Aorta (tissue), 5 donors: Measurements from ENCODE around the gene KCNMA1. TPM values are rescaled to one million over a fixed set of nuclear protein-coding genes. Genes with fewer than 3 reads are reported as not detected.

Experiments
- ATAC-seq: fragments of 200-7000 bp; cut with Tn5 transposase; one replicate; pipeline ENCODE4 v1.9.1; 2022; ENCODE audit warnings: moderate library complexity; ENCODE audit not compliant: low FRiP score
- DNase-seq, 2 donors: peaks; one replicate each; pipeline ENCODE4 v3.0.0-alpha.2; 2020
- H3K27ac ChIP-seq, 2 donors: one replicate each; pipeline ENCODE4 v1.5.1; 2013; ENCODE audit warnings: low read length in 2 of 2, mild to moderate bottlenecking in 2 of 2, moderate library complexity in 2 of 2, control low read depth in 1 of 2, inconsistent platforms in 1 of 2, low read depth in 1 of 2
- H3K27me3 ChIP-seq, 2 donors: one replicate each; pipeline ENCODE4 v1.6.1; 2013; ENCODE audit warnings: control low read depth in 1 of 2, low read length in 1 of 2, mild to moderate bottlenecking in 1 of 2, moderate library complexity in 1 of 2; ENCODE audit not compliant: insufficient read depth in 2 of 2, control insufficient read depth in 1 of 2
- H3K36me3 ChIP-seq, 2 donors: one replicate each; pipeline ENCODE4 v1.6.1; 2013; ENCODE audit warnings: control low read depth in 1 of 2, low read length in 1 of 2, mild to moderate bottlenecking in 1 of 2; ENCODE audit not compliant: insufficient read depth in 2 of 2, control insufficient read depth in 1 of 2
- H3K4me1 ChIP-seq, 2 donors: one replicate each; pipeline ENCODE4 v1.6.1; 2013; ENCODE audit warnings: low read length in 2 of 2, control low read depth in 1 of 2, mild to moderate bottlenecking in 1 of 2, moderate library complexity in 1 of 2; ENCODE audit not compliant: insufficient read depth in 2 of 2, control insufficient read depth in 1 of 2
- H3K4me3 ChIP-seq, 2 donors: one replicate each; pipeline ENCODE4 v1.5.1; 2013; ENCODE audit warnings: low read length in 2 of 2, control low read depth in 1 of 2, mild to moderate bottlenecking in 1 of 2
- H3K9me3 ChIP-seq: one replicate; pipeline ENCODE4 v1.6.1; 2013; ENCODE audit warnings: mild to moderate bottlenecking, low read length; ENCODE audit not compliant: control insufficient read depth
- WGBS, 2 donors: extraction: QIAGEN DNeasy Blood & Tissue Kit; methylation state at CpG; one replicate each; pipeline ENCODE4 v1.1.7; 2013; 5-methylcytosine and 5-hydroxymethylcytosine counted together
- intact Hi-C, 2 donors: fragments of 100-400 bp; cut with DNase I; formaldehyde crosslinking; loops; one replicate each; pipeline versions ENCODE4 v1.14.2 to v1.15.0; 2022
- polyA plus RNA-seq, 2 donors: library from polyadenylated mRNA; stranded (reverse); fragments of 200-250 nt; gene quantifications; one replicate each; pipeline ENCODE4 v1.2.3, GENCODE V29; 2013
- total RNA-seq, 2 donors: library from RNA; stranded (reverse); fragmentation: NEBNext Ultra II Directional; extraction: Animal tissue kit (Norgen Biotek cat#: 25700); gene quantifications; one replicate each; pipeline ENCODE4 v1.2.1, GENCODE V29; 2021
- donor health status: healthy with polysubstance abuse.
- donor health status: Bipolar disorder and iron deficiency.
- donor health status: DM: no; HTN: no; CAD: no.
- donor health status: DM: no; HTN: no; CAD: no.
- donor health status: DM: yes; HTN: yes; CAD: no.

KCNMA1 gene
- total and polyA plus RNA-seq, 4 donors = 36.8 to 163 (median 125) TPM

DNA sequence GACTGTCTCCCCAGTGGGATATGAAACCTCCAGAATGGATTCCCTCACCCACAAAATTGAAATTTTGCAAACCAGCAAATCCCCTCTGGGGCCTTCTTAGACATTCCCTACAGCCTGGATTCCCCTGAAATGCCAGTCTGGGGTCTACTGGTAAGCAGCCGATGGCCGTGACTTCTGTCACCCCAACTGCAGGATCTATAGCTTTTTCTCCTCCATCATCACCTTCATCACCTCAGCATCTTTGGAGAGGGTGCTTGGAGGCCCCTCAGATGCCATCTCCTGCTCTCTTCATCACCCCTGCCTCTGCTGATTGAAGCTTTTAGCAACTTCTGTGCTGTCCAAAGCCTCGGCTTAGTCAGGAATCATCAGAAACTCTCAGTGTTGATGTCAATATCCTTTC, 2.6 kb upstream of the KCNMA1 start:
- no peak for ATAC-seq
- no peak for DNase-seq
- no peaks in the 10 kb centered on the region for H3K9me3 ChIP-seq
- intact Hi-C loops = loop anchor here in 1 of 2 donors (2.0 kb wide), 1 partner anchor 465 kb away; no protein-coding TSS in a partner anchor
- H3K27me3 ChIP-seq = no peaks in the 10 kb centered on the region
- H3K27ac ChIP-seq = peak overlapping the region; percentile 11 to 94
- no peak overlapping the region for H3K4me3 ChIP-seq
- no peaks in the 10 kb centered on the region for H3K36me3 ChIP-seq
- WGBS, 2 donors = 35 to 38% methylated on average over 3 of the region's 3 CpGs
- peaks cover 0 to 5% of the 10 kb centered on the region in 2 donors for H3K4me1 ChIP-seq

DNA sequence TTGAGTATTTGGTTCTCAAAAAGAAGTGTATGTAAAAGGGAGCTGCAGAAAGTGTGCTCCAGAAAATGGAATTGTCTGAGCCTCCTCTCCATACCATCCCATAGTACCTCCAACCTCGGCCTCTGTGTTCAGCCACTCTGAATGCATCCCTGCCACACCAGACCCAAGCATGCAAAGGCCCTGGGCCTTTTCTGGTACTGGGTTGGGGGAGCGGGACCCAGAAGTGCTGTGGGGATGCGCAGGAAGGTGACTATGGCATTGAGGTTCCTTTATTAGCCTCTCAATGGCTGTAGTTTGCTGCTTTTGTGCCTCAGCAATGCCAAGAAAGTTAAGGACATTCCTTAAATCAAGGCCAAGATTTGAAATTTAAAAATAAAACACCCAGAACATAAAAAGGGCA, 2.1 kb upstream of the KCNMA1 start:
- no peak for ATAC-seq
- Histone ChIP-seq H3K9me3 (no peaks in the 10 kb centered on the region), H3K27ac (peak overlapping the region in 1 of 2 donors; percentile 50), H3K4me1 (peaks cover 0 to 5% of the 10 kb centered on the region in 2 donors), H3K36me3 (no peaks in the 10 kb centered on the region), H3K27me3 (no peaks in the 10 kb centered on the region), H3K4me3 (no peak overlapping the region)
- 44 to 53% methylated on average over 3 of the region's 3 CpGs for WGBS, 2 donors
- intact Hi-C loops = loop anchor here (2.0 to 10.0 kb wide), 7 partner anchors 85 to 465 kb away; no protein-coding TSS in a partner anchor
- no peak for DNase-seq

- 7 to 8% methylated on average over 42 to 56 of the region's 56 CpGs for WGBS, 2 donors
- Histone ChIP-seq H3K36me3 (no peaks in the 10 kb centered on the region), H3K27me3 (no peaks in the 10 kb centered on the region), H3K4me1 (peaks cover 0 to 6% of the 10 kb centered on the region in 2 donors), H3K9me3 (no peaks in the 10 kb centered on the region), H3K4me3 (peak overlapping the region; percentile 77 to 94), H3K27ac (peak overlapping the region; percentile 47 to 50)
- intact Hi-C loops = loop anchor here (5.0 to 10.0 kb wide), 6 partner anchors 84 to 386 kb away; no protein-coding TSS in a partner anchor
- DNase-seq (peak; percentile 77 to 90), ATAC-seq (peak; percentile 37)
These were observed 903 bp upstream of the KCNMA1 start for GRCh38 chr10:77638321-77639101.

DNA sequence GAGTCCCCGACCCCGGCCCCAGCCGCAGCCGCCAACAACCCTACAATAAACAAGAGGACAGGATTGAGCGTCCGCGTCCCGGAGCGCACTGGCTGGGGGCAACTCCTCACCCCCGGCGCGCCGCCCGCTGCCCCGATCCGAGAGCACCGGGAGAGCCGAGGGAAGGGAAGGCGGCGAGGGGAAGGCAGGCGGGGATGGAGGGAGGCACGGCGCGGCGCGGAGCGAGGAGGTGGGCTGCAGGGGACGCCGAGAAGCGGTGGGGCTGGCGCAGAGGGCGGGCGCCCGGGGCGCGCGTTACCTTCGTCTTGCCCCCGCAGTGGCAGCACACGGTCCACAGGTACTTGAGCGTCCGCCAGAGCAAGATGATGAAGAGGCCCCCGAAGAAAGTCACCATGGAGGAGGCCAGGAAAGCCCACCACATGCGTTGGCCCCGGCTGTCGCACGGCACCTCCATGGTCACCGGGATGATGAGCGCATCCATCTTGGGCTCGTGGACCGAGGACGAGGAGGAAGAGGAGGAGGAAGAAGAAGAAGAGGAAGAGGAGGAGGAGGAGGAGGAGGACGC, 559 bp downstream of the KCNMA1 start:
- H3K4me3 ChIP-seq = peak overlapping the region; percentile 77 to 94
- WGBS, 2 donors = 1% methylated on average over 53 of the region's 53 CpGs
- no peaks in the 10 kb centered on the region for H3K9me3 ChIP-seq
- intact Hi-C loops = loop anchor here (5.0 to 10.0 kb wide), 6 partner anchors 82 to 385 kb away; no protein-coding TSS in a partner anchor
- DNase-seq (peak; percentile 56 to 81), ATAC-seq (peak; percentile 28)
- no peaks in the 10 kb centered on the region for H3K36me3 ChIP-seq
- no peaks in the 10 kb centered on the region for H3K27me3 ChIP-seq
- H3K4me1 ChIP-seq = peaks cover 0 to 8% of the 10 kb centered on the region in 2 donors
- H3K27ac ChIP-seq = peak overlapping the region; percentile 29 to 70

- intact Hi-C loops = loop anchor here (5.0 to 10.0 kb wide), 6 partner anchors 82 to 384 kb away; no protein-coding TSS in a partner anchor
- H3K27ac ChIP-seq = peak overlapping the region; percentile 29 to 70
These were observed 1.2 kb downstream of the KCNMA1 start for GRCh38 chr10:77636282-77636966.

GRCh38 chr10:77635402-77636227, 2.0 kb downstream of the KCNMA1 start:
- ATAC-seq = no peak
- intact Hi-C loops = loop anchor here (5.0 to 10.0 kb wide), 6 partner anchors 81 to 383 kb away; no protein-coding TSS in a partner anchor
- 6% methylated on average over 13 of the region's 13 CpGs for WGBS, 2 donors
- Histone ChIP-seq H3K36me3 (no peaks in the 10 kb centered on the region), H3K27ac (peak overlapping the region; percentile 37 to 70), H3K9me3 (no peaks in the 10 kb centered on the region), H3K27me3 (no peaks in the 10 kb centered on the region), H3K4me3 (peak overlapping the region; percentile 77 to 94), H3K4me1 (peaks cover 0 to 14% of the 10 kb centered on the region in 2 donors)
- no peak for DNase-seq

More at GRCh38 chr10:77636282-77636966, 1.2 kb downstream of the KCNMA1 start:
- ATAC-seq = peak; percentile 20
- Histone ChIP-seq H3K4me1 (peaks cover 0 to 9% of the 10 kb centered on the region in 2 donors), H3K36me3 (no peaks in the 10 kb centered on the region), H3K27me3 (no peaks in the 10 kb centered on the region), H3K4me3 (peak overlapping the region; percentile 77 to 94), H3K9me3 (no peaks in the 10 kb centered on the region)
- 1% methylated on average over 40 to 41 of the region's 41 CpGs for WGBS, 2 donors
- peak; percentile 58 to 78 for DNase-seq

DNA sequence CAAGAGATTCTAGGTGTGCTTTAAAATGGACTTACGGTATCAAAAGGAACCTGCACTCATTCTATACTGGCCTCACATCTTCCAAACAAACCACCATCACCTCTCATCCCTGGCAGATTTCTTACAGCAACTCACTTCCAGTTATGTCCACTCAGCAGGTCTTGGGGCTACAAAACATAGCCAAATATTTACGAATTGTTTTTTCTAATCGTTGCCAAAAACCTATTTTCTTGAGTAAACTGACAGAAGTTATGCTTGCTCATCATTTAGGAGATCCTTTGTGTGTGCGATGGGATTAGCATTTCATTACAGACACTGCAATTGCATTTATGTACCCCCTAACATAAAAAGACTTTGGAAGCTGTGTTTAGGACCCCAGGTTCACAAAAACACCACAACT, 2.7 kb downstream of the KCNMA1 start:
- ATAC-seq (no peak), DNase-seq (no peak)
- intact Hi-C loops = loop anchor here (5.0 to 10.0 kb wide), 8 partner anchors 43 to 383 kb away; no protein-coding TSS in a partner anchor
- no peaks in the 10 kb centered on the region for H3K9me3 ChIP-seq
- peak overlapping the region; percentile 2 to 37 for H3K27ac ChIP-seq
- 12 to 22% methylated on average over 4 of the region's 4 CpGs for WGBS, 2 donors
- no peaks in the 10 kb centered on the region for H3K36me3 ChIP-seq
- no peaks in the 10 kb centered on the region for H3K27me3 ChIP-seq
- peak overlapping the region; percentile 77 to 94 for H3K4me3 ChIP-seq
- H3K4me1 ChIP-seq = peaks cover 0 to 13% of the 10 kb centered on the region in 2 donors
